Stimulated activated memory B cell treated with anti-CD40 and anti-IgM and Interleukin-4, amounts not matched to agents 10 μg/mL and 1 μg/mL and 100 μg/mL, for 72 hours (primary cell): ENCODE measurements around the gene EGFL7.

Experiments
- ATAC-seq: fragments of 150-1000 bp; cut with Tn5 transposase; 2 replicates; pipeline ENCODE4 v1.10.0; 2021
- H3K27ac Mint-ChIP-seq: one replicate; pipeline ENCODE4 v1.8.0; 2022; ENCODE audit warnings: mild to moderate bottlenecking, mixed read lengths
- H3K27me3 Mint-ChIP-seq: one replicate; pipeline ENCODE4 v1.8.0; 2022; ENCODE audit warnings: mixed read lengths
- H3K36me3 Mint-ChIP-seq: one replicate; pipeline ENCODE4 v1.8.0; 2022; ENCODE audit warnings: mixed read lengths
- H3K4me1 Mint-ChIP-seq: one replicate; pipeline ENCODE4 v1.8.0; 2022; ENCODE audit warnings: mixed read lengths
- H3K4me3 Mint-ChIP-seq: one replicate; pipeline ENCODE4 v1.8.0; 2022; ENCODE audit warnings: mild to moderate bottlenecking, moderate library complexity, mixed read lengths
- H3K9me3 Mint-ChIP-seq: one replicate; pipeline ENCODE4 v1.8.0; 2022; ENCODE audit warnings: mixed read lengths

EGFL7 gene

DNA sequence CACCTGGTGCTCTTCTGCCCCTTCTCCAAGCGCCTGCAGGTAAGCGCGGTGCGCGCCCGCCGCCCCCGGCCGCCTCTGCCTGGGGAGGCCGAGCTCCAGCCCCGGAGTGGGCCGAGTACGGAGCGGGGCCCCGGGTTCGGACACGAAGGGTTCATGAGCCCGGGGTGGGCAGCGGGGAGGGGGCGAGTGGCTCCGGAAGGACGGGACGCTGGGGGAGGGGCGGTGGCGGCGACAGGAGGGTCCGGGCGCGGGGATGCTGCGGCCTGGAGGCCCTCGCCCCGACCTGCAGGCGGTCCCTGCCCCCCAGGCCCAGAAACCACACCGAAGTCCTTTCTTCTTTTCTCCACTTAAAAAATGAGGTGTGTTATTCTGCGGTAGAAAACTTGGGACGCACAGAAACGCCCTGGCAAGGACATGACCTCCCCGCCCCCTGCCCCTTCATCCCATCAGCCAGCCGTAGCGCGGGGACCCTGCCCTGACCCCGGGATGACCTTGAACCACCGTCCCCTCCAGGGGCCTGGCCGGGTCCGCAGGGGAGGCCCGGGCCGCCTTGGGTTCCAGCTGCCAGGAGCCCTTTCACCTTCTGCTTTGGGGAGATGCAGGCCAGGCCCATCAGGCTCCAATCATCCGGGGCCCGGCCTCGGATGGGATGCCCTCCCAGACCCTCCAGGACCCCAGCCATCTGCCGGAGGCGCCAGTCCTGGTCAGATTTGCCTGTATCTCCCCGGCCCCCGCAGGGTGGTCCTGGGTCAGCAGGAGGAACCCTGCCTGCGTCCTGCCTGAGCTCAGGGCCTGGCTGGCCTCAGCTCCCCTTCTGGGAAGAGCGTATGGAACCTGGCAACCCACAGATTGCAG lies 50.2 kb downstream of the EGFL7 start:
- no peaks in the 10 kb centered on the region for H3K9me3 Mint-ChIP-seq
- no peak for ATAC-seq
- no peaks in the 10 kb centered on the region for H3K36me3 Mint-ChIP-seq
- peaks cover 24% of the 10 kb centered on the region for H3K4me1 Mint-ChIP-seq
- H3K27ac Mint-ChIP-seq: no peak overlapping the region
- peaks cover 64% of the 10 kb centered on the region for H3K27me3 Mint-ChIP-seq
- H3K4me3 Mint-ChIP-seq: peak overlapping the region; percentile 36

DNA sequence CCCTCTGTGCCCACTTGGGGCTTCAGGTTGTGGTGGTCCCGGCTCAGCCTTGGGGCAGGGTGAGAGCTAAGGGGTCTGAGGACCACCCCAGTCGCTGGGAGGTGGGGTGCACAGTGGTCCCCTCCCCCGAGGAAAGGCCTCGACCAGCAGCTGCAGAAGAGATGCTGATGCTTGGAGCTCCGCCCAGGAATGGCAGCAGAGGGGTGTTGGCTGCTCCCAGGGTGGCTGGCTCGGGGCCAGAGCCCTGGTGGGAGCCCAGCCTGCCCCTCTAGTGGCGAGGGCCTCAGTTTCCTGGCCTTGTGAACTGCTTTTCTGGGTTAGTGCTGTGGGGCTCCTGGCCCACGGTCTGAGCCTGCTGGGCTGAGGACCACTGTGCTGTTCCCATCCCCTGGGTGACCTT lies 50.8 kb downstream of the EGFL7 start:
- no peak for ATAC-seq
- peak overlapping the region; percentile 36 for H3K4me3 Mint-ChIP-seq
- no peaks in the 10 kb centered on the region for H3K9me3 Mint-ChIP-seq
- no peak overlapping the region for H3K27ac Mint-ChIP-seq
- peaks cover 27% of the 10 kb centered on the region for H3K4me1 Mint-ChIP-seq
- no peaks in the 10 kb centered on the region for H3K36me3 Mint-ChIP-seq
- peaks cover 64% of the 10 kb centered on the region for H3K27me3 Mint-ChIP-seq

GRCh38 chr9:136714096-136714892 lies 51.6 kb downstream of the EGFL7 start:
- peaks cover 64% of the 10 kb centered on the region for H3K27me3 Mint-ChIP-seq
- H3K4me1 Mint-ChIP-seq: peaks cover 35% of the 10 kb centered on the region
- H3K36me3 Mint-ChIP-seq: no peaks in the 10 kb centered on the region
- H3K4me3 Mint-ChIP-seq: no peak overlapping the region
- H3K9me3 Mint-ChIP-seq: no peaks in the 10 kb centered on the region
- no peak for ATAC-seq
- H3K27ac Mint-ChIP-seq: no peak overlapping the region

DNA sequence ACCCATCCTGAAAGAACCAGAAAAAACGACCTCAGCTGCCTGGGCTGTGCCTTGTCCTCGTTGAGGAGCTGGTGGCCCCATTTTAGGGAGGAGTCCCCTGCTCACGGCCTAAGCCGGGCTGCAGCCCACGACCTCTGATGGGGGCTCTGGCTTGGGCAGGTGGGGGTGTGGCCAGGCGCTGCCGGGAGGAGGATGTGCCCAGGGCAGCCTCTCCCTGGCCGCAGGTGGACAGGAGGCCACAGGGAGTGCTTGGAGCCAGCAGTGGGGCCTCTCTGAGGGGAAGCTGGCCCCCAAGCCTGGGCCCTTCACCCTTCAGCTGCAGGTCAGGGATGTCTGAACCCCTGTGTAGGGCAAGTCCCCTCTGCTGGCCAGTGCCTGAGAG lies 52.2 kb downstream of the EGFL7 start:
- Mint-ChIP-seq H3K4me3 (no peak overlapping the region), H3K27me3 (peaks cover 58% of the 10 kb centered on the region), H3K4me1 (peaks cover 41% of the 10 kb centered on the region), H3K9me3 (no peaks in the 10 kb centered on the region), H3K27ac (no peak overlapping the region), H3K36me3 (no peaks in the 10 kb centered on the region)
- no peak for ATAC-seq

DNA sequence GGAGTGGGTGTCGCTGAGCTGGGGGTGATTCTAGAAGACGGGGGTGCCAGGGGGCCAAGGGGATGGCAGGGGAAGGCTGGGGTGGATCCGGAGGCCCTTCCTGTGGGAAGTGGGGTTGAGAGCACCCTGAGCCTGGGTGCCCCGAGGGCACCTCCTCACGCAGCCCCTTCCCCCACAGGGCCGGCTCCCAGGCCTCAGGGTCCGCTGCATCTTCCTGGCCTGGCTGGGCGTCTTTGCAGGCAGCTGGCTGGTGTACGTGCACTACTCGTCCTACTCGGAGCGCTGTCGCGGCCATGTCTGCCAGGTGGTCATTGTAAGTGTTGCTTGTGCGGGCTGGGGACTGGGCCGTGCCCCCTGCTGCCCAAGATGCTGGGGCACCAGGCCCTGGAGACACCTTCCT lies 54.7 kb downstream of the EGFL7 start:
- Mint-ChIP-seq H3K4me1 (peaks cover 51% of the 10 kb centered on the region), H3K36me3 (peaks cover 6% of the 10 kb centered on the region), H3K4me3 (no peak overlapping the region), H3K27ac (no peak overlapping the region), H3K9me3 (no peaks in the 10 kb centered on the region), H3K27me3 (peaks cover 37% of the 10 kb centered on the region)
- ATAC-seq: no peak

- no peaks in the 10 kb centered on the region for H3K9me3 Mint-ChIP-seq
- peak; percentile 3 for ATAC-seq
- H3K36me3 Mint-ChIP-seq: peaks cover 12% of the 10 kb centered on the region
- peaks cover 30% of the 10 kb centered on the region for H3K27me3 Mint-ChIP-seq
- H3K4me1 Mint-ChIP-seq: peaks cover 54% of the 10 kb centered on the region
- H3K27ac Mint-ChIP-seq: peak overlapping the region; percentile 58
- H3K4me3 Mint-ChIP-seq: no peak overlapping the region
These were observed 55.9 kb downstream of the EGFL7 start for GRCh38 chr9:136718345-136719194.

- H3K9me3 Mint-ChIP-seq: no peaks in the 10 kb centered on the region
- peaks cover 20% of the 10 kb centered on the region for H3K36me3 Mint-ChIP-seq
- no peak overlapping the region for H3K4me3 Mint-ChIP-seq
- ATAC-seq: peak; percentile 48
- H3K4me1 Mint-ChIP-seq: peaks cover 54% of the 10 kb centered on the region
- H3K27ac Mint-ChIP-seq: peak overlapping the region; percentile 58
- H3K27me3 Mint-ChIP-seq: peaks cover 22% of the 10 kb centered on the region
These were observed 56.6 kb downstream of the EGFL7 start for GRCh38 chr9:136719195-136719880.

- Mint-ChIP-seq H3K9me3 (no peaks in the 10 kb centered on the region), H3K4me1 (peaks cover 56% of the 10 kb centered on the region), H3K27ac (peak overlapping the region; percentile 74), H3K4me3 (no peak overlapping the region), H3K27me3 (peaks cover 16% of the 10 kb centered on the region), H3K36me3 (peaks cover 27% of the 10 kb centered on the region)
- ATAC-seq: no peak
These were observed 57.7 kb downstream of the EGFL7 start for GRCh38 chr9:136720251-136720897.

- no peaks in the 10 kb centered on the region for H3K9me3 Mint-ChIP-seq
- H3K27me3 Mint-ChIP-seq: peaks cover 11% of the 10 kb centered on the region
- no peak for ATAC-seq
- H3K36me3 Mint-ChIP-seq: peaks cover 32% of the 10 kb centered on the region
- peaks cover 60% of the 10 kb centered on the region for H3K4me1 Mint-ChIP-seq
- H3K4me3 Mint-ChIP-seq: no peak overlapping the region
- H3K27ac Mint-ChIP-seq: peak overlapping the region; percentile 74
These were observed 58.2 kb downstream of the EGFL7 start for GRCh38 chr9:136720898-136721338.

GRCh38 chr9:136721339-136722092 lies 58.8 kb downstream of the EGFL7 start:
- no peak overlapping the region for H3K4me3 Mint-ChIP-seq
- peaks cover 66% of the 10 kb centered on the region for H3K4me1 Mint-ChIP-seq
- H3K27ac Mint-ChIP-seq: no peak overlapping the region
- no peaks in the 10 kb centered on the region for H3K9me3 Mint-ChIP-seq
- ATAC-seq: no peak
- peaks cover 5% of the 10 kb centered on the region for H3K27me3 Mint-ChIP-seq
- peaks cover 38% of the 10 kb centered on the region for H3K36me3 Mint-ChIP-seq
